ENCODE measurements around the gene GSG1L. TPM values are rescaled to one million over a fixed set of nuclear protein-coding genes. Genes with fewer than 3 reads are reported as not detected.

Gene GSG1L
- polyA plus RNA-seq, 1 donor (not counting 4 experiments of a cell fraction or from before 2014, with no cell fraction given) = not detected

DNA sequence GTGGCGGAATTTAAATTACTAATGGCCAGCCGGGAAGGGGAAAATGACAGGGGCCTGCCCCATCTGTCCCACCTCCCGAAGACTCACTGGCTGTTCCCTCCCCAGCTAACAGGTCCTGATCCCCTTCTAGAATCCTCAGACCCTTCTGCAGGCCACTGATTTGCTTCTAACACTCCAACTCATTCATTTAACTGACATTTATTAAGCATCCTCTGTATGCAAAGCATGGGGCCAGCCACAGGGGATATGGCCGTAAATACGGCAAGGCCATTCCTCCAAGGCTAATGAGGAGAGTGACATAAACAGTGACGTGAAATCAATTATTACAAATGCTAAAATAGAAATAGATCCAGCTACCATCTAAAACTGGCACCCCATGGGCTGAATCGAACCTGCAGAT, 195.3 kb downstream of the GSG1L start:
- Histone ChIP-seq H3K4me3 (ENCODE audit: control insufficient read depth in 2 of 3, extremely low read depth in 1 of 3, insufficient read depth in 2 of 3, low read depth in 1 of 3, low read length in 3 of 3) (no peak overlapping the region), H3K27ac (ENCODE audit: control insufficient read depth, insufficient read depth, low read length) (no peak overlapping the region), H4K20me1 (ENCODE audit: control insufficient read depth, extremely low read depth, insufficient read depth, low read length) (no peaks in the 10 kb centered on the region), H3K4me2 (ENCODE audit: control insufficient read depth, extremely low read depth, insufficient read depth, low read depth, low read length) (no peak overlapping the region), H3K4me1 (ENCODE audit: control insufficient read depth, extremely low read depth, insufficient read depth, low read length) (no peaks in the 10 kb centered on the region), H3K36me3 (ENCODE audit: control insufficient read depth in 2 of 2, extremely low read depth in 1 of 2, insufficient read depth in 2 of 2, low read length in 2 of 2) (no peaks in the 10 kb centered on the region), H3K27me3 (ENCODE audit: control insufficient read depth, extremely low read depth, insufficient read depth, low read length) (no peaks in the 10 kb centered on the region), H3K9ac (ENCODE audit: control insufficient read depth, extremely low read depth, insufficient read depth, low read length) (no peak overlapping the region), H2AFZ (ENCODE audit: control insufficient read depth, low read length) (no peak overlapping the region), H3K79me2 (ENCODE audit: control insufficient read depth, insufficient read depth, low read length) (no peaks in the 10 kb centered on the region), H3K9me1 (ENCODE audit: control insufficient read depth, extremely low read depth, insufficient read depth, low read length) (no peaks in the 10 kb centered on the region), H3K9me3 (ENCODE audit: control insufficient read depth, low read depth, low read length) (no peaks in the 10 kb centered on the region)
- no peak for TF ChIP-seq EZH2 (IDR thresholded peaks at IDR 0.05; ENCODE audit: low read length)
- TF ChIP-seq CTCF (optimal IDR thresholded peaks at IDR 0.05 in 1 of 3, IDR thresholded peaks at IDR 0.05 in 1 of 3, conservative IDR thresholded peaks at IDR 0.05 in 1 of 3; ENCODE audit: extremely low read depth in 1 of 3, insufficient read depth in 2 of 3, low read length in 3 of 3) = no peak
- DNase-seq (ENCODE audit: low read depth, low spot score) (no peak), FAIRE-seq (no peak)
- dilution Hi-C loops (cut with MboI; ENCODE audit: extremely low pct_ligation_motif_present, low sequenced_read_pairs) = no loop called here

DNA sequence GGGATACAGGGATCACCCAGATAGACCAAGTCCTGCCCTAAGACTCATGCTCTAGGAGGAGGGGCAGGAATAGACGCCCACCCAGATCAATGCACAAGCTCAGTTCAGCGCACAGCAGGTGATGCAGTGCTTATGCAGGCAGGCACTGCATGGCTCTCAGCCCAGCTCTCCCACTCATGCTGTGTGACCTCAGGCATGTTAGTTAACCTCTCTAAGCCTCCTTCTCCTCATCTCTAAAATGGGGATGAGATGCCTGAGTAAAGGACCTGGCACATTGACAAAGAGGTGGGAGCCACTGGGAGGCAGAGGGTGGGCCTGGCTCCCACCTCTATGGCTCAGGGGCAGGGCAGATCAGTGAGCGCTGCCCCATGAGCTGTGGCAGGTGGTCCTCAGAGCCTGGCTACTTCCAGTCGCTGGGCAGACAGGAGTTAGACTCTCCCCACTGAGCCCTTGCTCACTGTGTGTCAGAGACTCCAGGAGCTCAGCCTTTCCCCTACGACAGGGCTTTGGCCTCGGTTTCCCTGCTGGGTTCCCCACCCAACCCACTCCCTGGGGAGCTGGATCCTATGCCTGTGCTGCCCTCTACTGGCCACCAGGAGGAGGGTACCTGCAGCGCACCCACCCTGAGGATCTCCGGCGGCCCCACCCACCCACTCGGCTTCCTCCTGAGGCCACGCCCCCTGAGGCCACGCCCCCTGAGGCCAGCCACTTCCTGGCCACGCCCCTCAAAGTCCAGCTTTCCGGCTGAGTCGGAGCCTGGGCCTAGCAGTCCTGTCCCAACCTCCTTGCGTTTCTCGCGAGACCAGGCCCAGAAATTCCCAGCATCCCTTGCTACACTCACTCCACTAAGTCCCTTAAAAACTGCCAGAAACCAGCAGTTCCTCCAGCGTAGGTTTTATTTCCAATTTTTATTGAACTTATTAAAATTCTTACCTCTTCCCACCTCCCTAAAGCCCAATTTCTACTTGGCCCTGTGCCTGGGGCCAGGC, 196.1 kb downstream of the GSG1L start:
- no peak overlapping the region for H2AFZ ChIP-seq (ENCODE audit: control insufficient read depth, low read length)
- no peak for FAIRE-seq
- dilution Hi-C loops (cut with MboI; ENCODE audit: extremely low pct_ligation_motif_present, low sequenced_read_pairs) = no loop called here

More for the DNA sequence above, 196.1 kb downstream of the GSG1L start:
- no peak overlapping the region for H3K4me2 ChIP-seq (ENCODE audit: control insufficient read depth, extremely low read depth, insufficient read depth, low read depth, low read length)
- TF ChIP-seq CTCF (optimal IDR thresholded peaks at IDR 0.05 in 1 of 3, IDR thresholded peaks at IDR 0.05 in 1 of 3, conservative IDR thresholded peaks at IDR 0.05 in 1 of 3; ENCODE audit: extremely low read depth in 1 of 3, insufficient read depth in 2 of 3, low read length in 3 of 3) (peak; percentile 37 to 71 (median 71)), EZH2 (IDR thresholded peaks at IDR 0.05; ENCODE audit: low read length) (no peak)
- no peaks in the 10 kb centered on the region for H3K27me3 ChIP-seq (ENCODE audit: control insufficient read depth, extremely low read depth, insufficient read depth, low read length)
- H3K9me3 ChIP-seq (ENCODE audit: control insufficient read depth, low read depth, low read length) = no peaks in the 10 kb centered on the region
- no peak overlapping the region for H3K4me3 ChIP-seq (ENCODE audit: control insufficient read depth in 2 of 3, extremely low read depth in 1 of 3, insufficient read depth in 2 of 3, low read depth in 1 of 3, low read length in 3 of 3)
- H3K4me1 ChIP-seq (ENCODE audit: control insufficient read depth, extremely low read depth, insufficient read depth, low read length) = no peaks in the 10 kb centered on the region
- H3K36me3 ChIP-seq (ENCODE audit: control insufficient read depth in 2 of 2, extremely low read depth in 1 of 2, insufficient read depth in 2 of 2, low read length in 2 of 2) = no peaks in the 10 kb centered on the region
- peak; percentile 11 for DNase-seq (ENCODE audit: low read depth, low spot score)
- no peak overlapping the region for H3K27ac ChIP-seq (ENCODE audit: control insufficient read depth, insufficient read depth, low read length)
- H4K20me1 ChIP-seq (ENCODE audit: control insufficient read depth, extremely low read depth, insufficient read depth, low read length) = no peaks in the 10 kb centered on the region
- no peaks in the 10 kb centered on the region for H3K9me1 ChIP-seq (ENCODE audit: control insufficient read depth, extremely low read depth, insufficient read depth, low read length)
- H3K79me2 ChIP-seq (ENCODE audit: control insufficient read depth, insufficient read depth, low read length) = no peaks in the 10 kb centered on the region
- H3K9ac ChIP-seq (ENCODE audit: control insufficient read depth, extremely low read depth, insufficient read depth, low read length) = no peak overlapping the region

Measured in keratinocyte (primary cell).